HCT116 (cell line): ENCODE measurements around the gene DCDC2.

Source experiments
- CEBPB ChIP-seq: IDR thresholded peaks from 2 replicates; pipeline ENCODE4 v1.6.1; 2012; ENCODE audit warnings: low read depth
- EGR1 ChIP-seq: IDR thresholded peaks from 2 replicates; pipeline ENCODE4 v1.6.1; 2012; ENCODE audit warnings: low read depth
- FOSL1 ChIP-seq: IDR thresholded peaks from 2 replicates; pipeline ENCODE4 v1.6.1; 2012; ENCODE audit warnings: low read depth
- POLR2A ChIP-seq: IDR thresholded peaks from 2 replicates; pipeline ENCODE4 v1.7.0; 2011; ENCODE audit warnings: borderline replicate concordance; ENCODE audit not compliant: insufficient read depth, insufficient read length; ENCODE audit errors: extremely low read depth
- TF ChIP-seq, protein P1 (sequence below), 3 experiments: fragments of 200-600 bp in 1 of 3; sonication (generic) in 1 of 3; IDR thresholded peaks in 2 of 3; conservative IDR thresholded peaks in 1 of 3; 2 replicates each; pipeline ENCODE4 v1.5.1; 2012 to 2017; ENCODE audit warnings: low read depth in 2 of 3, low read length in 2 of 3, antibody characterized with exemption in 1 of 3, borderline replicate concordance in 1 of 3, control low read depth in 1 of 3, mild to moderate bottlenecking in 1 of 3, mixed read lengths in 1 of 3, mixed run types in 1 of 3, moderate library complexity in 1 of 3; ENCODE audit not compliant: insufficient read depth in 1 of 3
- TF ChIP-seq, protein P2 (sequence below): IDR thresholded peaks from 2 replicates; pipeline ENCODE4 v1.6.1; 2012

DNA sequence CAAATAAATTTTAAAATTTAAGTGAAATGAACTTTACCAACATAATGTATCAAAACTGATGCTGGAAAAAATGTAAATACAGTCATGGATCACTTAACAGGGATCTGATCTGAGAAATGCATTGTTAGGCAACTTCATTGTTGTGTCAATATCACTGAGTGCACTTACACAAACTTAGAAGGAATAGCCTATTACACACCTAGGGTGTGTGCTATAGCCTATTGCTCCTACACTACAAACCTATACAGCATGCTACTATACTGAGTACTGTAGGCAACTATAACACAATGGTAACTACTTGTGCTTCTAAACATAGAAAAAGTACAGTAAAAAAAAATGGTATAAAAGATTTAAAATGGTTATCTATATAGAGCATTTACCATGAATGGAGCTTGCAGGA is 104.5 kb downstream of the DCDC2 start:
- no peak for TF ChIP-seq EGR1
- TF ChIP-seq, protein P1, sequence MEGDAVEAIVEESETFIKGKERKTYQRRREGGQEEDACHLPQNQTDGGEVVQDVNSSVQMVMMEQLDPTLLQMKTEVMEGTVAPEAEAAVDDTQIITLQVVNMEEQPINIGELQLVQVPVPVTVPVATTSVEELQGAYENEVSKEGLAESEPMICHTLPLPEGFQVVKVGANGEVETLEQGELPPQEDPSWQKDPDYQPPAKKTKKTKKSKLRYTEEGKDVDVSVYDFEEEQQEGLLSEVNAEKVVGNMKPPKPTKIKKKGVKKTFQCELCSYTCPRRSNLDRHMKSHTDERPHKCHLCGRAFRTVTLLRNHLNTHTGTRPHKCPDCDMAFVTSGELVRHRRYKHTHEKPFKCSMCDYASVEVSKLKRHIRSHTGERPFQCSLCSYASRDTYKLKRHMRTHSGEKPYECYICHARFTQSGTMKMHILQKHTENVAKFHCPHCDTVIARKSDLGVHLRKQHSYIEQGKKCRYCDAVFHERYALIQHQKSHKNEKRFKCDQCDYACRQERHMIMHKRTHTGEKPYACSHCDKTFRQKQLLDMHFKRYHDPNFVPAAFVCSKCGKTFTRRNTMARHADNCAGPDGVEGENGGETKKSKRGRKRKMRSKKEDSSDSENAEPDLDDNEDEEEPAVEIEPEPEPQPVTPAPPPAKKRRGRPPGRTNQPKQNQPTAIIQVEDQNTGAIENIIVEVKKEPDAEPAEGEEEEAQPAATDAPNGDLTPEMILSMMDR (IDR thresholded peaks at IDR 0.05 in 2 of 3, conservative IDR thresholded peaks at IDR 0.05 in 1 of 3; ENCODE audit: borderline replicate concordance in 1 of 3, insufficient read depth in 1 of 3, low read depth in 2 of 3, low read length in 2 of 3) = no peak
- TF ChIP-seq, protein P2, sequence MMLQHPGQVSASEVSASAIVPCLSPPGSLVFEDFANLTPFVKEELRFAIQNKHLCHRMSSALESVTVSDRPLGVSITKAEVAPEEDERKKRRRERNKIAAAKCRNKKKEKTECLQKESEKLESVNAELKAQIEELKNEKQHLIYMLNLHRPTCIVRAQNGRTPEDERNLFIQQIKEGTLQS = no peak
- TF ChIP-seq POLR2A = no peak
- no peak for TF ChIP-seq CEBPB
- no peak for TF ChIP-seq FOSL1
